Neuronal stem cell (in vitro differentiated cells): ENCODE data around the gene OSBPL3.
A peak's percentile ranks its signal among the peaks of the same experiment; 100 is the strongest.

Source experiments
- DNase-seq: peaks from one replicate; pipeline ENCODE4 v3.0.0-alpha.2; 2013; ENCODE audit warnings: low spot score
- H2AFZ ChIP-seq: one replicate; pipeline ENCODE4 v1.6.1; 2013; ENCODE audit warnings: mild to moderate bottlenecking, low read length, inconsistent platforms
- H2AK5ac ChIP-seq: 2 replicates; pipeline ENCODE4 v1.6.1; 2013; ENCODE audit warnings: low read depth, mild to moderate bottlenecking, inconsistent platforms, low read length, moderate library complexity, mixed read lengths
- H2BK120ac ChIP-seq: 2 replicates; pipeline ENCODE4 v1.6.1; 2013; ENCODE audit warnings: low read depth, mild to moderate bottlenecking, inconsistent platforms, low read length, moderate library complexity, mixed read lengths
- H2BK12ac ChIP-seq: one replicate; pipeline ENCODE4 v1.6.1; 2013; ENCODE audit warnings: low read length, inconsistent platforms
- H2BK15ac ChIP-seq: 2 replicates; pipeline ENCODE4 v1.6.1; 2013; ENCODE audit warnings: mild to moderate bottlenecking, low read length, inconsistent platforms, mixed read lengths
- H2BK5ac ChIP-seq: one replicate; pipeline ENCODE4 v1.6.1; 2013; ENCODE audit warnings: inconsistent platforms, mild to moderate bottlenecking, low read length, moderate library complexity
- H3K14ac ChIP-seq: one replicate; pipeline ENCODE4 v1.6.1; 2013; ENCODE audit warnings: low read length, inconsistent platforms
- H3K18ac ChIP-seq: 2 replicates; pipeline ENCODE4 v1.6.1; 2013; ENCODE audit warnings: low read length, inconsistent platforms
- H3K23ac ChIP-seq: 2 replicates; pipeline ENCODE4 v1.6.1; 2013; ENCODE audit warnings: low read depth, mild to moderate bottlenecking, mixed read lengths, low read length, inconsistent platforms; ENCODE audit not compliant: poor library complexity
- H3K27ac ChIP-seq: replicated peaks from 3 replicates; pipeline ENCODE4 v1.5.1; 2013; ENCODE audit warnings: low read length, inconsistent platforms
- H3K27me3 ChIP-seq, 3 experiments: 2 replicates each; pipeline ENCODE4 v1.6.1; 2013; ENCODE audit warnings: low read length in 3 of 3, mild to moderate bottlenecking in 2 of 3, inconsistent platforms in 1 of 3, low read depth in 1 of 3, mixed read lengths in 1 of 3, moderate library complexity in 1 of 3; ENCODE audit not compliant: control insufficient read depth in 3 of 3, insufficient read depth in 3 of 3
- H3K36me3 ChIP-seq, 2 donors: replicated peaks in 1 of 2; 2 replicates each; pipeline ENCODE4 v1.6.1; 2013; ENCODE audit warnings: low read length in 2 of 2; ENCODE audit not compliant: control insufficient read depth in 2 of 2, insufficient read depth in 2 of 2
- H3K4ac ChIP-seq: 2 replicates; pipeline ENCODE4 v1.6.1; 2013; ENCODE audit warnings: inconsistent platforms, mild to moderate bottlenecking, low read length, moderate library complexity
- H3K4me1 ChIP-seq, 2 donors: 1 replicate in 1 of 2; 2 replicates in 1 of 2; pipeline ENCODE4 v1.6.1; 2013; ENCODE audit warnings: low read length in 2 of 2, low read depth in 1 of 2; ENCODE audit not compliant: control insufficient read depth in 2 of 2, insufficient read depth in 1 of 2
- H3K4me2 ChIP-seq: one replicate; pipeline ENCODE4 v1.6.1; 2013; ENCODE audit warnings: mild to moderate bottlenecking, low read length, inconsistent platforms; ENCODE audit not compliant: insufficient read depth, poor library complexity, severe bottlenecking
- H3K4me3 ChIP-seq, 2 donors: 2 replicates each; pipeline ENCODE4 v1.5.1; 2013; ENCODE audit warnings: low read length in 2 of 2, mild to moderate bottlenecking in 2 of 2, inconsistent platforms in 1 of 2, moderate library complexity in 1 of 2
- H3K79me1 ChIP-seq: one replicate; pipeline ENCODE4 v1.6.1; 2013; ENCODE audit warnings: low read depth, mild to moderate bottlenecking, inconsistent platforms, low read length, moderate library complexity
- H3K9ac ChIP-seq: one replicate; pipeline ENCODE4 v1.6.1; 2013; ENCODE audit warnings: mild to moderate bottlenecking, low read depth, low read length, inconsistent platforms; ENCODE audit not compliant: poor library complexity
- H3K9me3 ChIP-seq, 2 donors: replicated peaks in 1 of 2; 2 replicates each; pipeline versions ENCODE3 to v1.6.1; 2013; ENCODE audit warnings: low read length in 2 of 2, mild to moderate bottlenecking in 2 of 2, inconsistent platforms in 1 of 2, low read depth in 1 of 2, mixed read lengths in 1 of 2, moderate library complexity in 1 of 2; ENCODE audit not compliant: control insufficient read depth in 2 of 2, insufficient read depth in 1 of 2
- H4K8ac ChIP-seq: one replicate; pipeline ENCODE4 v1.6.1; 2013; ENCODE audit warnings: low read depth, mild to moderate bottlenecking, inconsistent platforms, low read length, moderate library complexity
- H4K91ac ChIP-seq: one replicate; pipeline ENCODE4 v1.6.1; 2013; ENCODE audit warnings: low read length, low read depth, mild to moderate bottlenecking, inconsistent platforms; ENCODE audit not compliant: poor library complexity
- WGBS, 2 donors: extraction: QIAGEN DNeasy Blood & Tissue Kit; methylation state at CpG; one replicate each; pipeline ENCODE4 v1.1.7; 2013; ENCODE audit warnings: missing lambda C conversion rate in 2 of 2, mixed read lengths in 1 of 2; ENCODE audit not compliant: insufficient read length in 2 of 2, insufficient replicate concordance in 1 of 2; ENCODE audit errors: extremely low coverage in 2 of 2; 5-methylcytosine and 5-hydroxymethylcytosine counted together

OSBPL3 gene

DNA sequence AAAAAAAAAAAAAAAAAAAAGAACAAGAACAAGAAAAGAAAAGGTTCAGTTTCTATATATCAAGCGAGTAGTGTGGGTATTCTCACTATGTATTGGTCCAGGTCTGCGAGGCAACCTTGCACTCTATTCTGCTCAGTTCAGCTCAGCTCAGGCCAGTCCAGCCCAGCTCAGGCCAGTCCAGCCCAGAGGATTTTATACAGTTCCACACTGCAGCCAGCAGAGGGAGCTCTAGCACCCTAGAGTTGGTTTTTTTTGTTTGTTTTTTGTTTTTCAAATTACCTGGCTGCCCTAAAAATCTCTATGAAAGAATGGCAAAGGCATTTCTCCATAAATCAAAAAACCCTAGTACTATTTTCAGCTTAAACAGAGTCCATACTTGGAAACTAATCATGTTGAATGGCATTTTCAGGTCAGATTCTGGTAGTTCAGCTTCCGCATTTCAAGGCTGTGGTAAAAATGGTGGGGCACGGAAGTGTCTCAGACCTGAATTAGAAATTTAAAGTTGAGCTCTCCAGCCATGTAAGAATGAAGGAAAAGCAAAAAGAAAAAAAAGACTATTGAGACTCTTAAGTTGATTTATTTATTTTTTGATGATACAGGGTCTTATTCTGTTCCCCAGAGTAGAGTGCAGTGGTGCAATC is 167.6 kb downstream of the OSBPL3 start:
- H3K27ac ChIP-seq = no peak overlapping the region
- H3K9ac ChIP-seq = no peak overlapping the region
- H3K4me1 ChIP-seq = peaks cover 0 to 4% of the 10 kb centered on the region in 2 donors
- H2AK5ac ChIP-seq = no peak overlapping the region
- H2BK15ac ChIP-seq = no peak overlapping the region
- peaks cover 0 to 93% of the 10 kb centered on the region in 2 donors for H3K36me3 ChIP-seq
- DNase-seq = peak; percentile 69
- H4K8ac ChIP-seq = no peak overlapping the region
- no peak overlapping the region for H2BK120ac ChIP-seq
- H3K4me3 ChIP-seq = no peak overlapping the region
- H3K4me2 ChIP-seq = no peak overlapping the region
- H2BK5ac ChIP-seq = no peak overlapping the region
- no peaks in the 10 kb centered on the region for H3K9me3 ChIP-seq
- no peak overlapping the region for H4K91ac ChIP-seq
- H2BK12ac ChIP-seq = no peak overlapping the region
- no peaks in the 10 kb centered on the region for H3K79me1 ChIP-seq
- no peak overlapping the region for H3K18ac ChIP-seq
- peak overlapping the region; percentile 30 for H2AFZ ChIP-seq
- no peaks in the 10 kb centered on the region for H3K27me3 ChIP-seq
- H3K4ac ChIP-seq = no peak overlapping the region
- no CpG with 5 or more reads among the region's 4 CpGs for WGBS, 2 donors
- H3K23ac ChIP-seq = no peak overlapping the region
- no peak overlapping the region for H3K14ac ChIP-seq

DNA sequence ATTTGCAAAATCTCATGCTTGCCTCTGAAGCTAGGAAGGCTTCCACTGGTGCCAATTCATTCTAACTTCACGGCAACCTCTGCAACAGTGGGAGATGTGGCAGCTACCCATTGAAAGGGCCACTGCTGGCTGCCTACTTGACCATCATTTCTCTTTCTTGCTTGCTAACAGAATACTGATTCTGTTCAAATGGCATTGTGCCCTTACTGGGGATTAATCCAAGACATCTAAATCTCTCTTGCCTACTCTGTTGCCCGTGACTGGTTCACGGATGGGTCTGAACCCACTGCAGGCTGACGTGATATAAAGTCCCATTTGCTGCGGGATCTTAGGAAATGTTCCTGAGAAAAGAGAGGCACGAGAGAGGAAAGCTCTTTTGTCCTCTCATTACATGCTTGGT is 171.5 kb downstream of the OSBPL3 start:
- Histone ChIP-seq H3K27ac (no peak overlapping the region), H3K27me3 (no peaks in the 10 kb centered on the region), H4K91ac (no peak overlapping the region), H3K9me3 (no peaks in the 10 kb centered on the region), H3K4ac (no peak overlapping the region), H4K8ac (no peak overlapping the region), H3K36me3 (peaks cover 2 to 90% of the 10 kb centered on the region in 2 donors), H3K79me1 (no peaks in the 10 kb centered on the region), H3K4me1 (peaks cover 0 to 4% of the 10 kb centered on the region in 2 donors), H3K4me2 (no peak overlapping the region), H2BK120ac (no peak overlapping the region), H2BK12ac (no peak overlapping the region), H3K4me3 (no peak overlapping the region), H3K23ac (no peak overlapping the region), H3K18ac (no peak overlapping the region), H2BK5ac (no peak overlapping the region), H2AFZ (no peak overlapping the region), H3K9ac (no peak overlapping the region), H3K14ac (no peak overlapping the region), H2BK15ac (no peak overlapping the region), H2AK5ac (no peak overlapping the region)
- no CpG with 5 or more reads among the region's 6 CpGs for WGBS, 2 donors
- DNase-seq = no peak

DNA sequence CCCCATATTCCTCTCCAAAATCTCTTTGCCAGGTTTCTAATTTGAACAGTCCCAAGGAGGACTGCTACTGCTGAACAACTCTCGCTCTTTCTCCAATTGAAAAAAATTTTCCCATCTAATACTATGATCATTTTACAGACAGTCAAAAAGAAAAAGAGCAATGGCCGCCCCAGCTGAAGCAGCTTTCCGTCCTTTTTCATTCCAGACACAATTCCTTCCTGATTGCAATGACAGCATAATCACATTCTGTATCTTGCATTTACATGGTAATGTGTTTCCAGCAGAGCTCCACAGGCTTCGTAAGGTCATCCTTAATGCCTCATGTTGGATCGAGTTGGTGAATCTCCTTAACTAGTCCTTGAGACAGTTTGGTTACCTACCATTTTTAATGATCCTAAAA is 177.7 kb downstream of the OSBPL3 start:
- H3K9ac ChIP-seq = no peak overlapping the region
- H2BK12ac ChIP-seq = no peak overlapping the region
- H3K27me3 ChIP-seq = no peaks in the 10 kb centered on the region
- H3K18ac ChIP-seq = no peak overlapping the region
- DNase-seq = no peak
- H2AFZ ChIP-seq = no peak overlapping the region
- no peaks in the 10 kb centered on the region for H3K79me1 ChIP-seq
- H2BK15ac ChIP-seq = no peak overlapping the region
- H2BK120ac ChIP-seq = no peak overlapping the region
- no peak overlapping the region for H2BK5ac ChIP-seq
- no peak overlapping the region for H3K4me2 ChIP-seq
- no peak overlapping the region for H3K23ac ChIP-seq
- H3K4ac ChIP-seq = no peak overlapping the region
- peaks cover 2 to 76% of the 10 kb centered on the region in 2 donors for H3K36me3 ChIP-seq
- no peak overlapping the region for H3K27ac ChIP-seq
- H3K9me3 ChIP-seq = peaks cover 0 to 8% of the 10 kb centered on the region in 2 donors
- no peak overlapping the region for H4K8ac ChIP-seq
- H3K4me3 ChIP-seq = no peak overlapping the region
- H3K4me1 ChIP-seq = peaks cover 0 to 11% of the 10 kb centered on the region in 2 donors
- no peak overlapping the region for H3K14ac ChIP-seq
- WGBS, 2 donors = no CpG with 5 or more reads among the region's 5 CpGs
- no peak overlapping the region for H4K91ac ChIP-seq
- no peak overlapping the region for H2AK5ac ChIP-seq

- H3K4me2 ChIP-seq = no peak overlapping the region
- no peak overlapping the region for H2BK120ac ChIP-seq
- no peak overlapping the region for H3K9ac ChIP-seq
- H2AFZ ChIP-seq = no peak overlapping the region
- H3K36me3 ChIP-seq = peaks cover 2 to 78% of the 10 kb centered on the region in 2 donors
- H2AK5ac ChIP-seq = no peak overlapping the region
- no peak overlapping the region for H4K91ac ChIP-seq
- H3K14ac ChIP-seq = no peak overlapping the region
- no peak overlapping the region for H2BK12ac ChIP-seq
- WGBS, 2 donors = no CpG with 5 or more reads among the region's 2 CpGs
- H3K79me1 ChIP-seq = no peaks in the 10 kb centered on the region
- no peaks in the 10 kb centered on the region for H3K27me3 ChIP-seq
- no peak overlapping the region for H2BK15ac ChIP-seq
- no peak overlapping the region for H2BK5ac ChIP-seq
- H3K9me3 ChIP-seq = peaks cover 0 to 8% of the 10 kb centered on the region in 2 donors
- H3K4me1 ChIP-seq = peaks cover 0 to 11% of the 10 kb centered on the region in 2 donors
- no peak for DNase-seq
- no peak overlapping the region for H3K4ac ChIP-seq
- H4K8ac ChIP-seq = no peak overlapping the region
- H3K23ac ChIP-seq = no peak overlapping the region
- H3K18ac ChIP-seq = no peak overlapping the region
- H3K4me3 ChIP-seq = no peak overlapping the region
- no peak overlapping the region for H3K27ac ChIP-seq
These were observed 178.1 kb downstream of the OSBPL3 start for GRCh38 chr7:24801883-24802282.
